HG03439 (cell line): ENCODE measurements around the gene STAB1.

ENCODE experiments used
- ATAC-seq: cut with Tn5 transposase; IDR thresholded peaks from one replicate; pipeline ENCODE4 v1.9.1; 2021; ENCODE audit warnings: mild to moderate bottlenecking, moderate library complexity; ENCODE audit not compliant: unreplicated experiment

STAB1 gene

GRCh38 chr3:52458031-52458760 is 36.9 kb upstream of the STAB1 start:
- no peak for ATAC-seq

GRCh38 chr3:52458770-52459545 is 36.2 kb upstream of the STAB1 start:
- no peak for ATAC-seq

GRCh38 chr3:52461874-52462273 is 33.3 kb upstream of the STAB1 start:
- ATAC-seq, result no peak

GRCh38 chr3:52463416-52463815 is 31.7 kb upstream of the STAB1 start:
- ATAC-seq, result no peak

- no peak for ATAC-seq
Observed at GRCh38 chr3:52468336-52468735, 26.8 kb upstream of the STAB1 start.

GRCh38 chr3:52469001-52469400 is 26.1 kb upstream of the STAB1 start:
- no peak for ATAC-seq

- no peak for ATAC-seq
Observed at GRCh38 chr3:52470920-52471319, 24.2 kb upstream of the STAB1 start.

GRCh38 chr3:52471371-52472238 is 23.5 kb upstream of the STAB1 start:
- ATAC-seq, result no peak

- no peak for ATAC-seq
Observed at GRCh38 chr3:52472239-52473000, 22.7 kb upstream of the STAB1 start.

GRCh38 chr3:52473026-52473425 is 22.1 kb upstream of the STAB1 start:
- ATAC-seq, result no peak

GRCh38 chr3:52477076-52477795 is 17.9 kb upstream of the STAB1 start:
- ATAC-seq, result no peak

- ATAC-seq, result no peak
Observed at GRCh38 chr3:52477796-52478095, 17.4 kb upstream of the STAB1 start.

- ATAC-seq, result no peak
Observed at GRCh38 chr3:52479037-52479876, 15.9 kb upstream of the STAB1 start.

GRCh38 chr3:52479877-52480575 is 15.1 kb upstream of the STAB1 start:
- no peak for ATAC-seq

GRCh38 chr3:52480768-52481715 is 14.1 kb upstream of the STAB1 start:
- ATAC-seq, result no peak

- no peak for ATAC-seq
Observed at GRCh38 chr3:52481819-52482521, 13.2 kb upstream of the STAB1 start.

- no peak for ATAC-seq
Observed at GRCh38 chr3:52483081-52483480, 12.1 kb upstream of the STAB1 start.
